HG02642 (cell line): ENCODE measurements around the gene RRH.
"Not testable (repeated sequence)": the region's sequence is repeated elsewhere in the genome, so short reads cannot be mapped to it uniquely, and the experiment has no call there.

ENCODE experiments used
- ATAC-seq: cut with Tn5 transposase; IDR thresholded peaks from one replicate; pipeline ENCODE4 v1.9.1; 2021; ENCODE audit warnings: mild to moderate bottlenecking; ENCODE audit not compliant: unreplicated experiment, poor library complexity

The RRH gene

GRCh38 chr4:109833756-109834155 lies 6.0 kb downstream of the RRH start:
- ATAC-seq: no peak

- no peak for ATAC-seq
Observed at GRCh38 chr4:109836985-109837384, 9.2 kb downstream of the RRH start.

- no peak for ATAC-seq
Observed at GRCh38 chr4:109846395-109847098, 18.8 kb downstream of the RRH start.

- no peak for ATAC-seq
Observed at GRCh38 chr4:109847896-109848442, 20.2 kb downstream of the RRH start, which contains the start of gene LRIT3. TSS of gene LRIT3 (plus strand) at chr4:109848107. CDS start at chr4:109848202, 95 bp downstream.

GRCh38 chr4:109848501-109848900 lies 20.7 kb downstream of the RRH start:
- ATAC-seq: no peak

GRCh38 chr4:109850601-109851000 lies 22.8 kb downstream of the RRH start:
- no peak for ATAC-seq

- not testable (repeated sequence) for ATAC-seq
Observed at GRCh38 chr4:109859426-109860300, 31.9 kb downstream of the RRH start.

GRCh38 chr4:109861271-109861670 lies 33.5 kb downstream of the RRH start:
- no peak for ATAC-seq

- ATAC-seq: no peak
Observed at GRCh38 chr4:109861916-109862511, 34.2 kb downstream of the RRH start.

GRCh38 chr4:109864134-109864533 lies 36.4 kb downstream of the RRH start:
- ATAC-seq: no peak

GRCh38 chr4:109870061-109870460 lies 42.3 kb downstream of the RRH start:
- no peak for ATAC-seq

- ATAC-seq: no peak
Observed at GRCh38 chr4:109872065-109872464, 44.3 kb downstream of the RRH start.

GRCh38 chr4:109872950-109873656 lies 45.3 kb downstream of the RRH start:
- ATAC-seq: no peak

- no peak for ATAC-seq
Observed at GRCh38 chr4:109873791-109874514, 46.2 kb downstream of the RRH start.

- no peak for ATAC-seq
Observed at GRCh38 chr4:109875106-109875505, 47.3 kb downstream of the RRH start.

GRCh38 chr4:109875553-109875952 lies 47.8 kb downstream of the RRH start:
- ATAC-seq: not testable (repeated sequence)

- no peak for ATAC-seq
Observed at GRCh38 chr4:109876634-109877265, 49.0 kb downstream of the RRH start.

- peak; percentile 77 for ATAC-seq
Observed at GRCh38 chr4:109877400-109877799, 49.6 kb downstream of the RRH start.

- ATAC-seq: no peak
Observed at GRCh38 chr4:109878355-109878754, 50.6 kb downstream of the RRH start.
